HG03064 (cell line): Measurements from ENCODE around the gene FXR2.
A peak's percentile ranks its signal among the peaks of the same experiment; 100 is the strongest.

ENCODE experiments used
- ATAC-seq: cut with Tn5 transposase; IDR thresholded peaks from one replicate; pipeline ENCODE4 v1.9.1; 2021; ENCODE audit warnings: low read depth; ENCODE audit not compliant: unreplicated experiment

The FXR2 gene

GRCh38 chr17:7573324-7574080 is 41.2 kb downstream of the FXR2 start:
- ATAC-seq = no peak

GRCh38 chr17:7572588-7573323 is 41.9 kb downstream of the FXR2 start:
- ATAC-seq = no peak

GRCh38 chr17:7572338-7572587 is 42.4 kb downstream of the FXR2 start:
- peak; percentile 76 for ATAC-seq

- ATAC-seq = no peak
These were observed 44.3 kb downstream of the FXR2 start for GRCh38 chr17:7570351-7570750.

GRCh38 chr17:7569571-7569970 is 45.1 kb downstream of the FXR2 start:
- ATAC-seq = no peak

- no peak for ATAC-seq
These were observed 51.4 kb downstream of the FXR2 start for GRCh38 chr17:7563115-7563869.

- no peak for ATAC-seq
These were observed 52.5 kb downstream of the FXR2 start for GRCh38 chr17:7562208-7562605.

GRCh38 chr17:7561589-7562207 is 53.0 kb downstream of the FXR2 start, which contains the start of gene SENP3:
Gene SENP3, plus strand, starts transcription at chr17:7561919. Its CDS starts 1,158 bp downstream, at chr17:7563077.
- no peak for ATAC-seq

- ATAC-seq = peak; percentile 54
These were observed 53.6 kb downstream of the FXR2 start for GRCh38 chr17:7561028-7561575.

- ATAC-seq = no peak
These were observed 54.3 kb downstream of the FXR2 start for GRCh38 chr17:7560172-7561027.

- no peak for ATAC-seq
These were observed 55.2 kb downstream of the FXR2 start for GRCh38 chr17:7559320-7560171.

- no peak for ATAC-seq
These were observed 56.0 kb downstream of the FXR2 start, which contains the start of gene TNFSF13 for GRCh38 chr17:7558544-7559319. Gene TNFSF13, plus strand, starts transcription at chr17:7558750. Its CDS starts 290 bp downstream, at chr17:7559040.

- ATAC-seq = no peak
These were observed 56.7 kb downstream of the FXR2 start for GRCh38 chr17:7557775-7558543.

- ATAC-seq = no peak
These were observed 57.4 kb downstream of the FXR2 start for GRCh38 chr17:7557147-7557764.

GRCh38 chr17:7556627-7557026 is 58.1 kb downstream of the FXR2 start:
- no peak for ATAC-seq

GRCh38 chr17:7555320-7555948 is 59.3 kb downstream of the FXR2 start:
- no peak for ATAC-seq
